A172 (cell line): Measurements from ENCODE around the gene KLK3. TPM values are rescaled to one million over a fixed set of nuclear protein-coding genes. Genes with fewer than 3 reads are reported as not detected.

Experiments used
- DNase-seq: peaks from one replicate; pipeline ENCODE4 v3.0.0-alpha.2; 2015; ENCODE audit warnings: low spot score
- total RNA-seq: library from RNA; depleted of rRNA; stranded (reverse); fragments of >200 nt; shearing (Covaris generic); gene quantifications from 2 replicates; pipeline ENCODE4 v1.2.3, GENCODE V29; 2014

The KLK3 gene
- total RNA-seq, 1 experiment from 2014 or later: not detected

- no peak for DNase-seq
These were observed 23.7 kb upstream of the KLK3 start for GRCh38 chr19:50831026-50831396.

GRCh38 chr19:50832666-50833065, 22.0 kb upstream of the KLK3 start:
- no peak for DNase-seq

GRCh38 chr19:50833117-50833801, 21.5 kb upstream of the KLK3 start, which contains the start of gene KLK15:
TSS of gene KLK15 (minus strand) at chr19:50833574. CDS start at chr19:50831492, 2,082 bp downstream.
- no peak for DNase-seq

GRCh38 chr19:50833802-50834167, 20.9 kb upstream of the KLK3 start:
- DNase-seq: no peak

GRCh38 chr19:50835103-50835784, 19.5 kb upstream of the KLK3 start:
- DNase-seq: peak; percentile 10

- DNase-seq: peak; percentile 65
These were observed 18.8 kb upstream of the KLK3 start for GRCh38 chr19:50835785-50836542.

GRCh38 chr19:50836543-50837195, 18.0 kb upstream of the KLK3 start:
- DNase-seq: no peak

GRCh38 chr19:50837300-50837699, 17.4 kb upstream of the KLK3 start:
- no peak for DNase-seq

GRCh38 chr19:50838239-50838638, 16.5 kb upstream of the KLK3 start:
- DNase-seq: no peak

GRCh38 chr19:50839712-50840655, 14.7 kb upstream of the KLK3 start:
- DNase-seq: no peak

- no peak for DNase-seq
These were observed 12.6 kb upstream of the KLK3 start for GRCh38 chr19:50842130-50842529.

- no peak for DNase-seq
These were observed 11.5 kb upstream of the KLK3 start for GRCh38 chr19:50843205-50843604.

GRCh38 chr19:50843701-50844221, 11.0 kb upstream of the KLK3 start:
- DNase-seq: no peak

GRCh38 chr19:50844296-50844935, 10.3 kb upstream of the KLK3 start:
- no peak for DNase-seq

GRCh38 chr19:50850738-50851137, 4.0 kb upstream of the KLK3 start:
- no peak for DNase-seq

GRCh38 chr19:50851620-50852019, 3.1 kb upstream of the KLK3 start:
- no peak for DNase-seq

- no peak for DNase-seq
These were observed 2.7 kb downstream of the KLK3 start for GRCh38 chr19:50857366-50857765.

GRCh38 chr19:50858886-50859285, 4.2 kb downstream of the KLK3 start:
- no peak for DNase-seq

- DNase-seq: no peak
These were observed 5.1 kb downstream of the KLK3 start for GRCh38 chr19:50859849-50860248.

GRCh38 chr19:50861010-50861409, 6.3 kb downstream of the KLK3 start:
- DNase-seq: no peak
